Esophagus (tissue), 2 donors: ENCODE results near the gene OGN. TPM values are rescaled to one million over a fixed set of nuclear protein-coding genes. Genes with fewer than 3 reads are reported as not detected.

Experiments used
- H3K27ac ChIP-seq, 2 donors: one replicate each; pipeline ENCODE4 v1.5.1; 2013; ENCODE audit warnings: low read depth in 2 of 2, mild to moderate bottlenecking in 2 of 2, inconsistent platforms in 1 of 2, low read length in 1 of 2, moderate library complexity in 1 of 2
- H3K27me3 ChIP-seq, 2 donors: one replicate each; pipeline ENCODE4 v1.6.1; 2013; ENCODE audit warnings: low read length in 2 of 2, control low read depth in 1 of 2, mild to moderate bottlenecking in 1 of 2; ENCODE audit not compliant: insufficient read depth in 2 of 2, control insufficient read depth in 1 of 2
- H3K36me3 ChIP-seq, 2 donors: one replicate each; pipeline ENCODE4 v1.6.1; 2013; ENCODE audit warnings: low read length in 1 of 2; ENCODE audit not compliant: control insufficient read depth in 2 of 2, insufficient read depth in 2 of 2
- H3K4me1 ChIP-seq, 2 donors: one replicate each; pipeline ENCODE4 v1.6.1; 2013; ENCODE audit warnings: low read length in 1 of 2; ENCODE audit not compliant: control insufficient read depth in 2 of 2, insufficient read depth in 2 of 2
- H3K4me3 ChIP-seq, 2 donors: one replicate each; pipeline ENCODE4 v1.5.1; 2013; ENCODE audit warnings: low read length in 2 of 2, mild to moderate bottlenecking in 2 of 2, low read depth in 1 of 2, moderate library complexity in 1 of 2
- H3K9me3 ChIP-seq, 2 donors: one replicate each; pipeline ENCODE4 v1.6.1; 2013; ENCODE audit warnings: mild to moderate bottlenecking in 2 of 2, low read depth in 1 of 2, low read length in 1 of 2, moderate library complexity in 1 of 2; ENCODE audit not compliant: control insufficient read depth in 2 of 2, insufficient read depth in 1 of 2
- WGBS, 2 donors: extraction: QIAGEN DNeasy Blood & Tissue Kit; methylation state at CpG; one replicate each; pipeline ENCODE4 v1.1.7; 2013; 5-methylcytosine and 5-hydroxymethylcytosine counted together
- polyA plus RNA-seq, 2 donors: library from polyadenylated mRNA; stranded (reverse); fragments of 200-250 nt; gene quantifications; one replicate each; pipeline ENCODE4 v1.2.3, GENCODE V29; 2013
- donor health status: healthy with polysubstance abuse.
- donor health status: Bipolar disorder and iron deficiency.

The OGN gene
- polyA plus RNA-seq, 2 donors: 0.51 to 1.9 TPM

- 59 to 64% methylated on average over 2 of the region's 2 CpGs for WGBS, 2 donors
- Histone ChIP-seq H3K27me3 (no peaks in the 10 kb centered on the region), H3K27ac (no peak overlapping the region), H3K36me3 (no peaks in the 10 kb centered on the region), H3K4me1 (no peaks in the 10 kb centered on the region), H3K4me3 (no peak overlapping the region), H3K9me3 (no peaks in the 10 kb centered on the region)
These were observed 44.9 kb downstream of the OGN start for GRCh38 chr9:92359394-92359995.

- WGBS, 2 donors: 80 to 85% methylated on average over 6 of the region's 6 CpGs
- H3K4me3 ChIP-seq: no peak overlapping the region
- peaks cover 0 to 3% of the 10 kb centered on the region in 2 donors for H3K36me3 ChIP-seq
- H3K9me3 ChIP-seq: no peaks in the 10 kb centered on the region
- no peak overlapping the region for H3K27ac ChIP-seq
- no peaks in the 10 kb centered on the region for H3K27me3 ChIP-seq
- H3K4me1 ChIP-seq: no peaks in the 10 kb centered on the region
These were observed 51.3 kb downstream of the OGN start for GRCh38 chr9:92353051-92353450.

GRCh38 chr9:92350740-92351133 is 53.6 kb downstream of the OGN start:
- Histone ChIP-seq H3K36me3 (peaks cover 0 to 3% of the 10 kb centered on the region in 2 donors), H3K9me3 (no peaks in the 10 kb centered on the region), H3K4me1 (no peaks in the 10 kb centered on the region), H3K27me3 (no peaks in the 10 kb centered on the region), H3K27ac (no peak overlapping the region), H3K4me3 (no peak overlapping the region)

- Histone ChIP-seq H3K36me3 (peaks cover 0 to 3% of the 10 kb centered on the region in 2 donors), H3K4me3 (no peak overlapping the region), H3K4me1 (no peaks in the 10 kb centered on the region), H3K27me3 (no peaks in the 10 kb centered on the region), H3K9me3 (no peaks in the 10 kb centered on the region), H3K27ac (no peak overlapping the region)
- 60 to 62% methylated on average over 7 of the region's 7 CpGs for WGBS, 2 donors
These were observed 54.3 kb downstream of the OGN start for GRCh38 chr9:92349771-92350739.

- no peaks in the 10 kb centered on the region for H3K9me3 ChIP-seq
- no peaks in the 10 kb centered on the region for H3K36me3 ChIP-seq
- no peak overlapping the region for H3K27ac ChIP-seq
- H3K27me3 ChIP-seq: no peaks in the 10 kb centered on the region
- no peak overlapping the region for H3K4me3 ChIP-seq
- no peaks in the 10 kb centered on the region for H3K4me1 ChIP-seq
These were observed 58.8 kb downstream of the OGN start for GRCh38 chr9:92345582-92345981.

GRCh38 chr9:92342825-92343488 is 61.4 kb downstream of the OGN start:
- H3K36me3 ChIP-seq: peaks cover 4 to 12% of the 10 kb centered on the region in 2 donors
- no peak overlapping the region for H3K4me3 ChIP-seq
- no peak overlapping the region for H3K27ac ChIP-seq
- 60 to 65% methylated on average over 1 of the region's 1 CpG for WGBS, 2 donors
- no peaks in the 10 kb centered on the region for H3K4me1 ChIP-seq
- H3K27me3 ChIP-seq: no peaks in the 10 kb centered on the region
- H3K9me3 ChIP-seq: no peaks in the 10 kb centered on the region

GRCh38 chr9:92341578-92341977 is 62.8 kb downstream of the OGN start:
- 88 to 96% methylated on average over 1 of the region's 1 CpG for WGBS, 2 donors
- H3K27me3 ChIP-seq: no peaks in the 10 kb centered on the region
- H3K27ac ChIP-seq: no peak overlapping the region
- H3K36me3 ChIP-seq: peaks cover 4 to 12% of the 10 kb centered on the region in 2 donors
- H3K4me3 ChIP-seq: no peak overlapping the region
- H3K9me3 ChIP-seq: no peaks in the 10 kb centered on the region
- no peaks in the 10 kb centered on the region for H3K4me1 ChIP-seq

GRCh38 chr9:92333282-92333634 is 71.1 kb downstream of the OGN start:
- H3K36me3 ChIP-seq: peaks cover 0 to 2% of the 10 kb centered on the region in 2 donors
- no peaks in the 10 kb centered on the region for H3K4me1 ChIP-seq
- H3K27me3 ChIP-seq: no peaks in the 10 kb centered on the region
- WGBS, 2 donors: 91 to 94% methylated on average over 2 of the region's 2 CpGs
- no peak overlapping the region for H3K27ac ChIP-seq
- no peaks in the 10 kb centered on the region for H3K9me3 ChIP-seq
- H3K4me3 ChIP-seq: no peak overlapping the region
